PC-3 (cell line): ENCODE measurements around the gene MTRF1. TPM values are rescaled to one million over a fixed set of nuclear protein-coding genes. Genes with fewer than 3 reads are reported as not detected.

Experiments
- ATAC-seq: fragments of 200-7000 bp; cut with Tn5 transposase; 2 replicates; pipeline ENCODE4 v1.9.1; 2020; ENCODE audit warnings: mild to moderate bottlenecking, moderate library complexity
- BruUV-seq: library from RNA; stranded (reverse); fragments of 400-500 nt; replicated peaks from 2 replicates; lab custom pipeline; 2021; lab: Mats Ljungman, UMichigan
- CTCF ChIA-PET: fragments of 300-600 bp; sonication (Branson Sonifier 250); formaldehyde crosslinking; loops from one replicate; lab custom pipeline; 2022; ENCODE audit warnings: antibody characterized with exemption; lab: Charles Lee
- POLR2A ChIA-PET: fragments of 300-600 bp; sonication (Branson Sonifier 250); formaldehyde crosslinking; loops from one replicate; lab custom pipeline; 2022; ENCODE audit warnings: antibody characterized with exemption; ENCODE audit not compliant: unreplicated experiment; lab: Charles Lee
- DNase-seq: peaks from one replicate; pipeline ENCODE4 v3.0.0-alpha.2; 2015
- H2AFZ ChIP-seq: fragments of 300-600 bp; sonication (generic); 2 replicates; pipeline ENCODE4 v1.6.0; 2016; ENCODE audit warnings: antibody characterized with exemption, low read length
- H3F3A ChIP-seq: fragments of 300-600 bp; sonication (generic); one replicate; pipeline ENCODE4 v1.6.0; 2017; ENCODE audit warnings: antibody characterized with exemption, low read length, control low read depth, mild to moderate bottlenecking; ENCODE audit not compliant: unreplicated experiment
- H3K27ac ChIP-seq: fragments of 300-600 bp; sonication (generic); 2 replicates; pipeline ENCODE4 v1.5.1; 2016; ENCODE audit warnings: mild to moderate bottlenecking, low read length
- H3K27me3 ChIP-seq: fragments of 300-600 bp; sonication (generic); 2 replicates; pipeline ENCODE4 v1.6.1; 2016; ENCODE audit warnings: low read length, mixed read lengths
- H3K36me3 ChIP-seq: fragments of 300-600 bp; sonication (generic); 2 replicates; pipeline ENCODE4 v1.6.1; 2016; ENCODE audit warnings: low read depth, mixed run types, low read length, mixed read lengths
- H3K4me1 ChIP-seq: fragments of 300-600 bp; sonication (generic); 2 replicates; pipeline ENCODE4 v1.5.1; 2016; ENCODE audit warnings: low read length; ENCODE audit not compliant: insufficient read depth
- H3K4me2 ChIP-seq: fragments of 300-600 bp; sonication (generic); 2 replicates; pipeline ENCODE4 v1.6.0; 2016; ENCODE audit warnings: low read length
- H3K4me3 ChIP-seq: fragments of 300-600 bp; sonication (generic); 2 replicates; pipeline ENCODE4 v1.5.1; 2016; ENCODE audit warnings: mild to moderate bottlenecking, low read length, mixed read lengths
- H3K79me2 ChIP-seq: fragments of 300-600 bp; sonication (generic); 2 replicates; pipeline ENCODE4 v1.6.1; 2017; ENCODE audit warnings: low read length, mixed read lengths
- H3K9ac ChIP-seq: fragments of 300-600 bp; sonication (generic); 2 replicates; pipeline ENCODE4 v1.6.0; 2016; ENCODE audit warnings: mild to moderate bottlenecking, low read length
- H3K9me2 ChIP-seq: fragments of 300-600 bp; sonication (generic); replicated peaks from 2 replicates; pipeline ENCODE4 v1.6.1; 2016; ENCODE audit warnings: mixed run types, low read length, mixed read lengths
- H3K9me3 ChIP-seq: fragments of 300-600 bp; sonication (generic); 2 replicates; pipeline ENCODE4 v1.6.1; 2016; ENCODE audit warnings: low read length, mixed read lengths
- H4K20me1 ChIP-seq: fragments of 300-600 bp; sonication (generic); 2 replicates; pipeline ENCODE4 v1.6.1; 2016; ENCODE audit warnings: low read length, mixed read lengths
- EZH2 ChIP-seq: fragments of 300-600 bp; sonication (generic); IDR thresholded peaks from one replicate; pipeline ENCODE4 v1.6.1; 2017; ENCODE audit warnings: antibody characterized with exemption, mild to moderate bottlenecking, low read length; ENCODE audit not compliant: unreplicated experiment
- EZH2phosphoT487 ChIP-seq: fragments of 300-600 bp; sonication (generic); IDR thresholded peaks from 2 replicates; pipeline ENCODE4 v1.6.1; 2018; ENCODE audit warnings: mild to moderate bottlenecking, antibody characterized with exemption, low read length, borderline replicate concordance
- intact Hi-C: fragments of 100-400 bp; cut with micrococcal nuclease; formaldehyde crosslinking; loops from 2 replicates; pipeline ENCODE4 v1.9.0; 2023
- total RNA-seq: library from RNA; depleted of rRNA; stranded (reverse); fragments of >200 nt; gene quantifications from 2 replicates; pipeline ENCODE4 v1.2.3, GENCODE V29; 2014
- TF ChIP-seq, protein P1 (sequence below): fragments of 300-600 bp; sonication (generic); conservative IDR thresholded peaks from 2 replicates; pipeline ENCODE4 v1.5.1; 2017; ENCODE audit warnings: antibody characterized with exemption, low read depth, mild to moderate bottlenecking, low read length

MTRF1 gene
- total RNA-seq, 1 experiment from 2014 or later, result 4.7 TPM

DNA sequence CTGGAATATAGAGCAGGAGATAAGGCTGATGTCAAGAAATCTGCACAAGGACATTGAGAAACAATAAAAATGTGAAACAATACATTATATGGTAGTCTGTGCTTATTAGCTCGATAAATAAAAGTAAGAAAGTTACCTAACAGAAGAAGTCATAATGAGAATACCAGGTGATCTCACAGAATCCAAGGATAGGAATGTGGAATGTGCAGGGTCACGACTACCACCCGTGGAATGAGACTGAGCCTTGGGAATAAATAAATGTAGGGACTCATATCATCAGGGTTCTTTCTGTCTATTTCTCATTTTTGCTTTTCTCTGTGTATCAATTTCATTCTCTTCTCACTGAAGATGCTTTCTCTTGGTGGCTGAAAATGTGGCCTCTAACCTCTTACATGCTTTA lies 43.0 kb downstream of the MTRF1 start:
- H2AFZ ChIP-seq, result no peak overlapping the region
- BruUV-seq, result no TSS peak
- no peaks in the 10 kb centered on the region for H3K9me2 ChIP-seq
- no peaks in the 10 kb centered on the region for H3K36me3 ChIP-seq
- H3K4me2 ChIP-seq, result no peak overlapping the region
- no peaks in the 10 kb centered on the region for H4K20me1 ChIP-seq
- CTCF ChIA-PET, result interaction anchor here (0.6 kb wide), 1 partner anchor 26 kb away, joined by 3 read pairs; no protein-coding TSS in a partner anchor
- no peaks in the 10 kb centered on the region for H3F3A ChIP-seq
- ATAC-seq, result no peak
- peaks cover 22% of the 10 kb centered on the region for H3K4me1 ChIP-seq
- H3K4me3 ChIP-seq, result no peak overlapping the region
- TF ChIP-seq, protein P1, sequence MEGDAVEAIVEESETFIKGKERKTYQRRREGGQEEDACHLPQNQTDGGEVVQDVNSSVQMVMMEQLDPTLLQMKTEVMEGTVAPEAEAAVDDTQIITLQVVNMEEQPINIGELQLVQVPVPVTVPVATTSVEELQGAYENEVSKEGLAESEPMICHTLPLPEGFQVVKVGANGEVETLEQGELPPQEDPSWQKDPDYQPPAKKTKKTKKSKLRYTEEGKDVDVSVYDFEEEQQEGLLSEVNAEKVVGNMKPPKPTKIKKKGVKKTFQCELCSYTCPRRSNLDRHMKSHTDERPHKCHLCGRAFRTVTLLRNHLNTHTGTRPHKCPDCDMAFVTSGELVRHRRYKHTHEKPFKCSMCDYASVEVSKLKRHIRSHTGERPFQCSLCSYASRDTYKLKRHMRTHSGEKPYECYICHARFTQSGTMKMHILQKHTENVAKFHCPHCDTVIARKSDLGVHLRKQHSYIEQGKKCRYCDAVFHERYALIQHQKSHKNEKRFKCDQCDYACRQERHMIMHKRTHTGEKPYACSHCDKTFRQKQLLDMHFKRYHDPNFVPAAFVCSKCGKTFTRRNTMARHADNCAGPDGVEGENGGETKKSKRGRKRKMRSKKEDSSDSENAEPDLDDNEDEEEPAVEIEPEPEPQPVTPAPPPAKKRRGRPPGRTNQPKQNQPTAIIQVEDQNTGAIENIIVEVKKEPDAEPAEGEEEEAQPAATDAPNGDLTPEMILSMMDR, result no peak
- TF ChIP-seq EZH2 (no peak), EZH2phosphoT487 (no peak)
- H3K27me3 ChIP-seq, result no peaks in the 10 kb centered on the region
- POLR2A ChIA-PET, result interaction anchor here (0.6 kb wide), 1 partner anchor 113 kb away, joined by 3 read pairs; no protein-coding TSS in a partner anchor
- no peak overlapping the region for H3K9ac ChIP-seq
- intact Hi-C loops, result no loop called here
- no peak for DNase-seq
- H3K79me2 ChIP-seq, result no peaks in the 10 kb centered on the region
- H3K27ac ChIP-seq, result no peak overlapping the region
- H3K9me3 ChIP-seq, result no peaks in the 10 kb centered on the region

DNA sequence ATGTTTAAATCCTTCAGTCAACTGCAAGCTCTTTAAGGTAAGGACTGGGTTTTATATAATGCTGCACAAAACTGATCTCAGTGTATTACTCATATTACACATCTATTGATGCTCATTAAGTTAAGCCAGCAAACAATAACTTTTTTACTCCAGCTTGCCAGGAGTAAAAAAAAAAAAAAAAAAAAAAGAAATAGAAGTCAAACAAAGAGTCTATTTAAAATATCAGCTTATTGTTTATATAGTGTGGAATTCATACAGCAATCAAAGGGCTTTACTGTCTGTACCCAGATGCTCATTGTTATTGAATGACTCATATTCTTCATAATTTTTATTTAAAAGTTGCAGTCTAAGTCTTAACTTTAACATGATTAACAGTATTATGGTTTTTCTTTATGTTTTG lies 47.2 kb downstream of the MTRF1 start:
- intact Hi-C loops, result loop anchor here (1.0 kb wide), 1 partner anchor 152 kb away; no protein-coding TSS in a partner anchor
- ATAC-seq, result peak; percentile 93
- H3K36me3 ChIP-seq, result no peaks in the 10 kb centered on the region
- no peaks in the 10 kb centered on the region for H3K79me2 ChIP-seq
- H3F3A ChIP-seq, result no peaks in the 10 kb centered on the region
- no TSS peak for BruUV-seq
- H3K27me3 ChIP-seq, result no peaks in the 10 kb centered on the region
- H3K4me1 ChIP-seq, result peaks cover 10% of the 10 kb centered on the region
- TF ChIP-seq, protein P1, result no peak
- TF ChIP-seq EZH2 (no peak), EZH2phosphoT487 (no peak)
- no peaks in the 10 kb centered on the region for H3K9me2 ChIP-seq
- CTCF ChIA-PET, result interaction anchor here (0.6 to 0.7 kb wide), 3 partner anchors 98 to 1553 kb away, joined by 3 to 10 read pairs (median 4); no protein-coding TSS in a partner anchor
- no peaks in the 10 kb centered on the region for H4K20me1 ChIP-seq
- H2AFZ ChIP-seq, result no peak overlapping the region
- POLR2A ChIA-PET, result interaction anchor here (0.6 kb wide), 1 partner anchor 59 kb away, joined by 7 read pairs; no protein-coding TSS in a partner anchor
- H3K27ac ChIP-seq, result peak overlapping the region; percentile 45; the same call in 1 of the 2 replicates
- no peak overlapping the region for H3K4me3 ChIP-seq
- DNase-seq, result peak; percentile 55
- H3K4me2 ChIP-seq, result peak overlapping the region; percentile 31; the same call in 1 of the 2 replicates
- no peaks in the 10 kb centered on the region for H3K9me3 ChIP-seq
- no peak overlapping the region for H3K9ac ChIP-seq

DNA sequence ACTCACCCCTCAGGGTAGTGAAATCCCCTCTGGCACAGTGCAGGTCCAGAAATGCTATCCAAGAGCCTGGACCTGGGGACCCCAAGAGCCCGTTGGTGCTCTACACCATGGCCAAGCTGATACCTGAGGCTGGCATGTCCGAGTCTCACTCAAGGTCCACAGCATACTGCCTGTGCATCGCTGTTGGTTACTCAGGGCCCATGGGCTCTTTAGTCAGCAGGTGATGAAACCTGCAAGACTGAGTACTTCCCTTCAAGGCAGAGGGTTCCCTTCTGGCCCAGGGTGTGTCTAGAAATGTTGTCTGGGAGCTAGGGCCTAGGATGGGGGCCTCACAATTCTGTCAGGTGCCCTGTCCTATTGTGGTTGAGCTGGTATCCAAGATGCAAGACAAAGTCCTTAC lies 49.5 kb downstream of the MTRF1 start:
- Histone ChIP-seq H3K4me1 (peaks cover 10% of the 10 kb centered on the region), H3K27me3 (no peaks in the 10 kb centered on the region), H4K20me1 (no peaks in the 10 kb centered on the region), H2AFZ (no peak overlapping the region), H3K9ac (no peak overlapping the region), H3K4me2 (no peak overlapping the region), H3K9me3 (no peaks in the 10 kb centered on the region), H3K27ac (no peak overlapping the region), H3K79me2 (no peaks in the 10 kb centered on the region), H3K36me3 (no peaks in the 10 kb centered on the region), H3K4me3 (no peak overlapping the region), H3F3A (no peaks in the 10 kb centered on the region), H3K9me2 (no peaks in the 10 kb centered on the region)
- intact Hi-C loops, result no loop called here
- ATAC-seq (no peak), DNase-seq (no peak)
- POLR2A ChIA-PET, result no interaction called here
- BruUV-seq, result no TSS peak
- TF ChIP-seq EZH2phosphoT487 (no peak), EZH2 (no peak)
- TF ChIP-seq, protein P1, result no peak
- CTCF ChIA-PET, result no interaction called here
